CD4-positive, alpha-beta T cell treated with Interleukin-21 for 1 hour (primary cell): ENCODE results near the gene SLC6A3.
"Not testable (repeated sequence)": the region's sequence is repeated elsewhere in the genome, so short reads cannot be mapped to it uniquely, and the experiment has no call there.

Experiments
- DNase-seq: peaks from one replicate; pipeline ENCODE4 v3.0.0-alpha.2; 2020

Gene SLC6A3

GRCh38 chr5:1463326-1464095 lies 18.3 kb upstream of the SLC6A3 start:
- DNase-seq, result no peak

GRCh38 chr5:1462358-1462757 lies 17.1 kb upstream of the SLC6A3 start:
- no peak for DNase-seq

GRCh38 chr5:1461396-1461795 lies 16.2 kb upstream of the SLC6A3 start:
- no peak for DNase-seq

- no peak for DNase-seq
Observed at GRCh38 chr5:1460054-1460682, 14.9 kb upstream of the SLC6A3 start.

- DNase-seq, result not testable (repeated sequence)
Observed at GRCh38 chr5:1459435-1459834, 14.2 kb upstream of the SLC6A3 start.

- not testable (repeated sequence) for DNase-seq
Observed at GRCh38 chr5:1456110-1456881, 11.1 kb upstream of the SLC6A3 start.

GRCh38 chr5:1453613-1454012 lies 8.4 kb upstream of the SLC6A3 start:
- no peak for DNase-seq

GRCh38 chr5:1449081-1449630 lies 3.9 kb upstream of the SLC6A3 start:
- no peak for DNase-seq

- peak; percentile 2 for DNase-seq
Observed at GRCh38 chr5:1448511-1449011, 3.3 kb upstream of the SLC6A3 start.

- peak; percentile 2 for DNase-seq
Observed at GRCh38 chr5:1447671-1448361, 2.6 kb upstream of the SLC6A3 start.

GRCh38 chr5:1446602-1447343 lies 1.5 kb upstream of the SLC6A3 start:
- no peak for DNase-seq

GRCh38 chr5:1445689-1446601 lies 705 bp upstream of the SLC6A3 start:
- no peak for DNase-seq

GRCh38 chr5:1444361-1445189 lies 665 bp downstream of the SLC6A3 start:
- DNase-seq, result no peak

- DNase-seq, result no peak
Observed at GRCh38 chr5:1443991-1444360, 1.3 kb downstream of the SLC6A3 start.

- no peak for DNase-seq
Observed at GRCh38 chr5:1443171-1443570, 2.1 kb downstream of the SLC6A3 start.

GRCh38 chr5:1442222-1443145 lies 2.8 kb downstream of the SLC6A3 start:
- no peak for DNase-seq

GRCh38 chr5:1441166-1441865 lies 3.9 kb downstream of the SLC6A3 start:
- no peak for DNase-seq

GRCh38 chr5:1440098-1440493 lies 5.1 kb downstream of the SLC6A3 start:
- no peak for DNase-seq
